SK-N-SH treated with all-trans-retinoic acid at 6 μM for 48 hours (cell line): Measurements from ENCODE around the gene FCN2.

Source experiments
- ATAC-seq: fragments of 200-7000 bp; cut with Tn5 transposase; 3 replicates; pipeline ENCODE4 v1.9.1; 2020; ENCODE audit warnings: mild to moderate bottlenecking, moderate library complexity
- CSRNP3 ChIP-seq: fragments of 250-450 bp; sonication (Bioruptor Pico); IDR thresholded peaks from 2 replicates; pipeline ENCODE4 v1.5.1; 2021; ENCODE audit warnings: mild to moderate bottlenecking, moderate library complexity
- ESRRG ChIP-seq: fragments of 250-450 bp; sonication (Bioruptor Pico); IDR thresholded peaks from 2 replicates; pipeline ENCODE4 v1.6.1; 2021; ENCODE audit warnings: mild to moderate bottlenecking
- OSR1 ChIP-seq: fragments of 250-450 bp; sonication (Bioruptor Pico); IDR thresholded peaks from 2 replicates; pipeline ENCODE4 v1.8.0; 2022; ENCODE audit warnings: moderate library complexity, mild to moderate bottlenecking, inconsistent platforms
- POU6F1 ChIP-seq: fragments of 250-450 bp; sonication (Bioruptor Pico); IDR thresholded peaks from 2 replicates; pipeline ENCODE4 v1.8.0; 2021; ENCODE audit warnings: low read depth, mild to moderate bottlenecking, moderate library complexity, borderline replicate concordance
- TCF4 ChIP-seq: fragments of 250-450 bp; sonication (Bioruptor Pico); IDR thresholded peaks from 2 replicates; pipeline ENCODE4 v1.8.0; 2021; ENCODE audit warnings: mild to moderate bottlenecking, moderate library complexity, borderline replicate concordance
- TOX ChIP-seq: fragments of 250-450 bp; sonication (Bioruptor Pico); IDR thresholded peaks from 2 replicates; pipeline ENCODE4 v1.8.0; 2021; ENCODE audit warnings: mild to moderate bottlenecking, moderate library complexity, borderline replicate concordance
- ZFP3 ChIP-seq: fragments of 250-450 bp; sonication (Bioruptor Pico); IDR thresholded peaks from 2 replicates; pipeline ENCODE4 v1.5.0; 2020; ENCODE audit warnings: mild to moderate bottlenecking, moderate library complexity

The FCN2 gene

GRCh38 chr9:134935701-134936345, 55.2 kb downstream of the FCN2 start:
- TF ChIP-seq TOX (no peak), ZFP3 (CRISPR knock-in tag) (no peak), OSR1 (CRISPR knock-in tag) (no peak), POU6F1 (no peak), CSRNP3 (CRISPR knock-in tag) (no peak), TCF4 (no peak)

GRCh38 chr9:134936346-134937163, 55.9 kb downstream of the FCN2 start:
- no peak for TF ChIP-seq POU6F1
- TF ChIP-seq ESRRG (CRISPR knock-in tag), result no peak
- no peak for TF ChIP-seq TOX
- ATAC-seq, result no peak

More at GRCh38 chr9:134935701-134936345, 55.2 kb downstream of the FCN2 start:
- ATAC-seq, result no peak
